ENCODE results near the gene BGN. TPM values are rescaled to one million over a fixed set of nuclear protein-coding genes. Genes with fewer than 3 reads are reported as not detected.

BGN gene
- polyA plus RNA-seq, 3 donors, result not detected

DNA sequence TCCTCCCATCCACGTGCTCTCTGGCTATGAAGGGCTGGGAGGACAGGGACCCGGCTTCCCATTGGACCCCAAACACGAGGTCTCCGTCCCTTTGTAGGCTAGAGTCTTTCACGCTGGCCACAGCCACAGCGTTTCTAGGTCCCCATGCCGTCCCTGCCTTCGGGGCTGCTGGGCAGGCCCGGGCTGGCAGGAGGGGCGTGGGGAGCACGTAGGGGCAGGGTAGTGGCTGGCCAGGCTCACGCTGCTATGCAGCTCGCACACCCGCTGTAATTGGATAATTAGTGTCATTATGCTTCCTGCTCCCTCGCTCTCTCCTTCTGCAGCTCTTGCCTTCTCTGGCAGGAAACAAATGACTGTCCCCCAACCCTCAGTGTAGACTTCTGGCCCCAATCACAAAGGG, 32.4 kb downstream of the BGN start:
- Histone ChIP-seq H3K4me2 (replicated peaks; ENCODE audit: extremely low read depth, low read length, poor library complexity, severe bottlenecking) (no peak overlapping the region), H4K20me1 (ENCODE audit: insufficient read depth, low read length) (no peaks in the 10 kb centered on the region), H3K9me3 (replicated peaks in 1 of 2; ENCODE audit: control insufficient read depth in 1 of 2, insufficient read depth in 1 of 2, low read length in 2 of 2) (no peaks in the 10 kb centered on the region), H3K4me3 (replicated peaks in 1 of 3; ENCODE audit: low read depth in 2 of 3, low read length in 3 of 3) (no peak overlapping the region), H3K27ac (ENCODE audit: low read depth in 1 of 2, low read length in 2 of 2) (no peak overlapping the region), H3K27me3 (ENCODE audit: control insufficient read depth in 2 of 2, insufficient read depth in 2 of 2, low read length in 2 of 2) (no peaks in the 10 kb centered on the region), H3K36me3 (replicated peaks in 1 of 2; ENCODE audit: control insufficient read depth in 1 of 2, insufficient read depth in 2 of 2, low read length in 2 of 2) (no peaks in the 10 kb centered on the region), H3K9ac (ENCODE audit: insufficient read depth, low read length, poor library complexity, severe bottlenecking) (no peak overlapping the region), H3K79me2 (ENCODE audit: insufficient read depth, low read length) (no peaks in the 10 kb centered on the region), H2AFZ (ENCODE audit: insufficient read depth, low read depth, low read length, poor library complexity, severe bottlenecking) (no peak overlapping the region), H3K4me1 (ENCODE audit: control insufficient read depth in 1 of 2, insufficient read depth in 2 of 2, low read length in 2 of 2) (no peaks in the 10 kb centered on the region)
- intact Hi-C loops (cut with micrococcal nuclease), result no loop called here
- Mint-ChIP-seq H3K36me3 (no peaks in the 10 kb centered on the region), H3K9me3 (no peaks in the 10 kb centered on the region), H3K27ac (no peak overlapping the region), H3K27me3 (ENCODE audit: low read depth in 3 of 3) (peaks cover 2 to 26% (median 9%) of the 10 kb centered on the region in 3 donors), H3K4me1 (no peaks in the 10 kb centered on the region), H3K4me3 (no peak overlapping the region)
- no CpG with 5 or more reads among the region's 15 CpGs for WGBS (ENCODE audit: insufficient coverage)
- TF ChIP-seq, protein P1, sequence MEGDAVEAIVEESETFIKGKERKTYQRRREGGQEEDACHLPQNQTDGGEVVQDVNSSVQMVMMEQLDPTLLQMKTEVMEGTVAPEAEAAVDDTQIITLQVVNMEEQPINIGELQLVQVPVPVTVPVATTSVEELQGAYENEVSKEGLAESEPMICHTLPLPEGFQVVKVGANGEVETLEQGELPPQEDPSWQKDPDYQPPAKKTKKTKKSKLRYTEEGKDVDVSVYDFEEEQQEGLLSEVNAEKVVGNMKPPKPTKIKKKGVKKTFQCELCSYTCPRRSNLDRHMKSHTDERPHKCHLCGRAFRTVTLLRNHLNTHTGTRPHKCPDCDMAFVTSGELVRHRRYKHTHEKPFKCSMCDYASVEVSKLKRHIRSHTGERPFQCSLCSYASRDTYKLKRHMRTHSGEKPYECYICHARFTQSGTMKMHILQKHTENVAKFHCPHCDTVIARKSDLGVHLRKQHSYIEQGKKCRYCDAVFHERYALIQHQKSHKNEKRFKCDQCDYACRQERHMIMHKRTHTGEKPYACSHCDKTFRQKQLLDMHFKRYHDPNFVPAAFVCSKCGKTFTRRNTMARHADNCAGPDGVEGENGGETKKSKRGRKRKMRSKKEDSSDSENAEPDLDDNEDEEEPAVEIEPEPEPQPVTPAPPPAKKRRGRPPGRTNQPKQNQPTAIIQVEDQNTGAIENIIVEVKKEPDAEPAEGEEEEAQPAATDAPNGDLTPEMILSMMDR (IDR thresholded peaks at IDR 0.05), result no peak
- DNase-seq, result no peak

DNA sequence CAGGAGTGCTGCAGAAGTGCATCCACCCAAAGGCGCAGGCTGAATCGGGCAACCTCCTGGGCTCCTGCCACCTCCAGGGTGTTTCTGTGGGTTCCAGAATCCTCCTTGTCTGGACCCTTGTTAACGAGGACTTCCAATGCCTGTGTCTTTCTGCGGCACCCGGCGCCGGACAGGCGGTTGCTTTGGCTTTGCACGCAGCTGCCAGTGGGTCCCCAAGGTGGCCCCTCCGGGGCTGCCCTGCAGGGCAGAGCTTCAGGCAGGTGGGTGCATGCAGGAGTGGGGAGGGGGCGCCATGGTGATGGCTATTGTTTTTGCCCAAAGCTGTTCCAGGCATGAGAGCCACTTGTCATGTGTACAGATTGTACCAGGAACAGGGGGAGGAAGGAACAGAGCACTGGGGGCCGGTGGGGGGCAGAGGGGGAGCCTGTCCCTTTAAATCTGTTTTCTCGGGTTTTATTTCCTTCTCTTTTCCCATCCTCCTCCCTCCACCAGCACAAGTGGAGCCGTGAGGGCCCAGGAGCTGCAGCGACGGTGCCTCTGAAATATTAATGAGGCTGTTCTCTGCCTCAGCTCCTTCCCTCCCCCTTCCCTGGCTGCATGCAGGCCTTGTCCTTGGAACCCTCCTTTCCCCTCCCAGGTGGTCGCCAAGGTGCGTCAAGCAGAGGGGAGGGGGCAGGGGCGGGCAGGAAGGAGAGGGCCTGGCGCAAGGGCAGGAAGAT, 35.8 kb downstream of the BGN start:
- Histone ChIP-seq H3K4me1 (ENCODE audit: control insufficient read depth in 1 of 2, insufficient read depth in 2 of 2, low read length in 2 of 2) (no peaks in the 10 kb centered on the region), H2AFZ (ENCODE audit: insufficient read depth, low read depth, low read length, poor library complexity, severe bottlenecking) (no peak overlapping the region), H3K9me3 (replicated peaks in 1 of 2; ENCODE audit: control insufficient read depth in 1 of 2, insufficient read depth in 1 of 2, low read length in 2 of 2) (no peaks in the 10 kb centered on the region), H4K20me1 (ENCODE audit: insufficient read depth, low read length) (no peaks in the 10 kb centered on the region), H3K4me2 (replicated peaks; ENCODE audit: extremely low read depth, low read length, poor library complexity, severe bottlenecking) (no peak overlapping the region), H3K27ac (ENCODE audit: low read depth in 1 of 2, low read length in 2 of 2) (no peak overlapping the region), H3K27me3 (ENCODE audit: control insufficient read depth in 2 of 2, insufficient read depth in 2 of 2, low read length in 2 of 2) (no peaks in the 10 kb centered on the region), H3K36me3 (replicated peaks in 1 of 2; ENCODE audit: control insufficient read depth in 1 of 2, insufficient read depth in 2 of 2, low read length in 2 of 2) (no peaks in the 10 kb centered on the region), H3K79me2 (ENCODE audit: insufficient read depth, low read length) (no peaks in the 10 kb centered on the region), H3K9ac (ENCODE audit: insufficient read depth, low read length, poor library complexity, severe bottlenecking) (no peak overlapping the region), H3K4me3 (replicated peaks in 1 of 3; ENCODE audit: low read depth in 2 of 3, low read length in 3 of 3) (no peak overlapping the region)
- no peak for DNase-seq
- H3K27ac Mint-ChIP-seq, result no peak overlapping the region
- H3K27me3 Mint-ChIP-seq (ENCODE audit: low read depth in 3 of 3), result peaks cover 4 to 30% (median 5%) of the 10 kb centered on the region in 3 donors
- no peak overlapping the region for H3K4me3 Mint-ChIP-seq
- WGBS (ENCODE audit: insufficient coverage), result 92% methylated on average over 7 of the region's 20 CpGs
- no peaks in the 10 kb centered on the region for H3K9me3 Mint-ChIP-seq
- intact Hi-C loops (cut with micrococcal nuclease), result no loop called here
- H3K36me3 Mint-ChIP-seq, result no peaks in the 10 kb centered on the region
- H3K4me1 Mint-ChIP-seq, result no peaks in the 10 kb centered on the region
- TF ChIP-seq, protein P1 (IDR thresholded peaks at IDR 0.05), result no peak

Measured in CD14-positive monocyte (primary cell).